GM19035 (cell line): ENCODE data around the gene SFXN5.
"Not testable (repeated sequence)": the region's sequence is repeated elsewhere in the genome, so short reads cannot be mapped to it uniquely, and the experiment has no call there.

Experiments
- ATAC-seq: cut with Tn5 transposase; IDR thresholded peaks from one replicate; pipeline ENCODE4 v1.9.1; 2021; ENCODE audit not compliant: unreplicated experiment

Gene SFXN5

GRCh38 chr2:73071360-73072128 lies at the start of gene SFXN5:
SFXN5 (minus strand) TSS chr2:73071712; CDS start chr2:73071705, 7 bp downstream.
- ATAC-seq, result peak; percentile 89

GRCh38 chr2:73119611-73120239 lies 48.2 kb upstream of the SFXN5 start:
- not testable (repeated sequence) for ATAC-seq

GRCh38 chr2:73117441-73117840 lies 45.9 kb upstream of the SFXN5 start:
- ATAC-seq, result no peak

- no peak for ATAC-seq
Measured at GRCh38 chr2:73116182-73116960, 44.9 kb upstream of the SFXN5 start.

- ATAC-seq, result no peak
Measured at GRCh38 chr2:73114273-73114867, 42.9 kb upstream of the SFXN5 start.

GRCh38 chr2:73112913-73113854 lies 41.7 kb upstream of the SFXN5 start, which contains the start of gene RAB11FIP5:
RAB11FIP5 (minus strand) TSS chr2:73112948; CDS start chr2:73112777, 171 bp downstream.
- ATAC-seq, result peak; percentile 75

- peak; percentile 26 for ATAC-seq
Measured at GRCh38 chr2:73112026-73112912, 40.8 kb upstream of the SFXN5 start.

- no peak for ATAC-seq
Measured at GRCh38 chr2:73111073-73112025, 39.8 kb upstream of the SFXN5 start.

- ATAC-seq, result no peak
Measured at GRCh38 chr2:73110168-73111072, 38.9 kb upstream of the SFXN5 start.

GRCh38 chr2:73109431-73110167 lies 38.1 kb upstream of the SFXN5 start:
- ATAC-seq, result no peak

- ATAC-seq, result no peak
Measured at GRCh38 chr2:73107211-73107926, 35.9 kb upstream of the SFXN5 start.

GRCh38 chr2:73106791-73107190 lies 35.3 kb upstream of the SFXN5 start:
- no peak for ATAC-seq

- no peak for ATAC-seq
Measured at GRCh38 chr2:73105511-73105971, 34.0 kb upstream of the SFXN5 start.

- ATAC-seq, result no peak
Measured at GRCh38 chr2:73104933-73105332, 33.4 kb upstream of the SFXN5 start.

GRCh38 chr2:73103018-73103542 lies 31.6 kb upstream of the SFXN5 start:
- ATAC-seq, result no peak
